ENCODE measurements around the gene P3H4. TPM values are rescaled to one million over a fixed set of nuclear protein-coding genes. Genes with fewer than 3 reads are reported as not detected.

Gene P3H4
- total and polyA plus RNA-seq, 4 experiments from 2014 or later, result 1.4 to 6.8 (median 5.1) TPM

- Histone ChIP-seq H3K4me1 (ENCODE audit: insufficient read depth, low read length) (no peaks in the 10 kb centered on the region), H3K27me3 (ENCODE audit: insufficient read depth, low read length) (no peaks in the 10 kb centered on the region), H3K36me3 (ENCODE audit: insufficient read depth, low read length) (no peaks in the 10 kb centered on the region), H3K27ac (ENCODE audit: low read depth, low read length) (no peak overlapping the region), H3K9me3 (ENCODE audit: control insufficient read depth in 1 of 2, low read length in 2 of 2) (no peaks in the 10 kb centered on the region), H3K4me3 (ENCODE audit: low read length in 2 of 2) (no peak overlapping the region)
- H3K36me3 Mint-ChIP-seq, result no peaks in the 10 kb centered on the region
- DNase-seq, result no peak
- ChIA-PET POLR2A (ENCODE audit: partially characterized antibody) (no interaction called here), CTCF (ENCODE audit: partially characterized antibody) (no interaction called here)
- H3K4me3 Mint-ChIP-seq, result no peak overlapping the region
- H3K9me3 Mint-ChIP-seq, result no peaks in the 10 kb centered on the region
- H3K4me1 Mint-ChIP-seq, result peaks cover 0 to 4% (median 0%) of the 10 kb centered on the region in 4 donors
- peaks cover 0 to 2% of the 10 kb centered on the region in 2 donors for H3K27me3 Mint-ChIP-seq
- H3K27ac Mint-ChIP-seq, result no peak overlapping the region
- intact Hi-C loops (cut with micrococcal nuclease), result no loop called here
Measured at GRCh38 chr17:41767324-41768042, 44.3 kb downstream of the P3H4 start.

- H3K27me3 Mint-ChIP-seq, result peaks cover 0 to 1% of the 10 kb centered on the region in 2 donors
- H3K36me3 Mint-ChIP-seq, result no peaks in the 10 kb centered on the region
- Histone ChIP-seq H3K4me3 (ENCODE audit: low read length in 2 of 2) (no peak overlapping the region), H3K4me1 (ENCODE audit: insufficient read depth, low read length) (no peaks in the 10 kb centered on the region), H3K9me3 (ENCODE audit: control insufficient read depth in 1 of 2, low read length in 2 of 2) (no peaks in the 10 kb centered on the region), H3K36me3 (ENCODE audit: insufficient read depth, low read length) (no peaks in the 10 kb centered on the region), H3K27me3 (ENCODE audit: insufficient read depth, low read length) (no peaks in the 10 kb centered on the region), H3K27ac (ENCODE audit: low read depth, low read length) (no peak overlapping the region)
- H3K27ac Mint-ChIP-seq, result no peak overlapping the region
- ChIA-PET POLR2A (ENCODE audit: partially characterized antibody) (no interaction called here), CTCF (ENCODE audit: partially characterized antibody) (interaction anchor here (1.0 kb wide), 1 partner anchor 11 kb away, joined by 3 read pairs; no protein-coding TSS in a partner anchor)
- DNase-seq, result no peak
- intact Hi-C loops (cut with micrococcal nuclease), result no loop called here
- H3K4me3 Mint-ChIP-seq, result no peak overlapping the region
- no peaks in the 10 kb centered on the region for H3K9me3 Mint-ChIP-seq
- no peaks in the 10 kb centered on the region for H3K4me1 Mint-ChIP-seq
Measured at GRCh38 chr17:41766135-41766534, 45.6 kb downstream of the P3H4 start.

- DNase-seq, result no peak
- no peaks in the 10 kb centered on the region for H3K36me3 Mint-ChIP-seq
- no peak overlapping the region for H3K27ac Mint-ChIP-seq
- no peak overlapping the region for H3K4me3 Mint-ChIP-seq
- peaks cover 0 to 4% of the 10 kb centered on the region in 2 donors for H3K27me3 Mint-ChIP-seq
- H3K9me3 ChIP-seq (ENCODE audit: control insufficient read depth in 1 of 2, low read length in 2 of 2), result no peaks in the 10 kb centered on the region
- POLR2A ChIA-PET (ENCODE audit: partially characterized antibody), result no interaction called here
- intact Hi-C loops (cut with micrococcal nuclease), result no loop called here
- H3K27me3 ChIP-seq (ENCODE audit: insufficient read depth, low read length), result no peaks in the 10 kb centered on the region
- no peaks in the 10 kb centered on the region for H3K4me1 Mint-ChIP-seq
- H3K27ac ChIP-seq (ENCODE audit: low read depth, low read length), result no peak overlapping the region
- H3K36me3 ChIP-seq (ENCODE audit: insufficient read depth, low read length), result no peaks in the 10 kb centered on the region
- no peaks in the 10 kb centered on the region for H3K9me3 Mint-ChIP-seq
- no peak overlapping the region for H3K4me3 ChIP-seq (ENCODE audit: low read length in 2 of 2)
- CTCF ChIA-PET (ENCODE audit: partially characterized antibody), result interaction anchor here (0.9 kb wide), 1 partner anchor 26 kb away, joined by 3 read pairs; no protein-coding TSS in a partner anchor
- H3K4me1 ChIP-seq (ENCODE audit: insufficient read depth, low read length), result no peaks in the 10 kb centered on the region
Measured at GRCh38 chr17:41763327-41763726, 48.4 kb downstream of the P3H4 start.

GRCh38 chr17:41762841-41763240, 48.9 kb downstream of the P3H4 start:
- Histone ChIP-seq H3K27ac (ENCODE audit: low read depth, low read length) (no peak overlapping the region), H3K9me3 (ENCODE audit: control insufficient read depth in 1 of 2, low read length in 2 of 2) (no peaks in the 10 kb centered on the region), H3K36me3 (ENCODE audit: insufficient read depth, low read length) (no peaks in the 10 kb centered on the region), H3K4me3 (ENCODE audit: low read length in 2 of 2) (no peak overlapping the region), H3K4me1 (ENCODE audit: insufficient read depth, low read length) (no peaks in the 10 kb centered on the region), H3K27me3 (ENCODE audit: insufficient read depth, low read length) (no peaks in the 10 kb centered on the region)
- ChIA-PET POLR2A (ENCODE audit: partially characterized antibody) (no interaction called here), CTCF (ENCODE audit: partially characterized antibody) (no interaction called here)
- intact Hi-C loops (cut with micrococcal nuclease), result no loop called here
- no peak for DNase-seq
- Mint-ChIP-seq H3K9me3 (no peaks in the 10 kb centered on the region), H3K4me1 (no peaks in the 10 kb centered on the region), H3K27me3 (peaks cover 0 to 4% of the 10 kb centered on the region in 2 donors), H3K4me3 (no peak overlapping the region), H3K27ac (no peak overlapping the region), H3K36me3 (no peaks in the 10 kb centered on the region)

- Mint-ChIP-seq H3K36me3 (no peaks in the 10 kb centered on the region), H3K4me1 (no peaks in the 10 kb centered on the region), H3K4me3 (no peak overlapping the region), H3K27ac (no peak overlapping the region), H3K27me3 (peaks cover 0 to 4% of the 10 kb centered on the region in 2 donors), H3K9me3 (no peaks in the 10 kb centered on the region)
- no peak for DNase-seq
- no peak overlapping the region for H3K4me3 ChIP-seq (ENCODE audit: low read length in 2 of 2)
- H3K9me3 ChIP-seq (ENCODE audit: control insufficient read depth in 1 of 2, low read length in 2 of 2), result no peaks in the 10 kb centered on the region
- no peaks in the 10 kb centered on the region for H3K36me3 ChIP-seq (ENCODE audit: insufficient read depth, low read length)
- POLR2A ChIA-PET (ENCODE audit: partially characterized antibody), result no interaction called here
- no peaks in the 10 kb centered on the region for H3K27me3 ChIP-seq (ENCODE audit: insufficient read depth, low read length)
- intact Hi-C loops (cut with micrococcal nuclease), result no loop called here
- CTCF ChIA-PET (ENCODE audit: partially characterized antibody), result no interaction called here
- H3K4me1 ChIP-seq (ENCODE audit: insufficient read depth, low read length), result no peaks in the 10 kb centered on the region
- no peak overlapping the region for H3K27ac ChIP-seq (ENCODE audit: low read depth, low read length)
Measured at GRCh38 chr17:41762391-41762790, 49.4 kb downstream of the P3H4 start.

- H3K27me3 ChIP-seq (ENCODE audit: insufficient read depth, low read length), result no peaks in the 10 kb centered on the region
- intact Hi-C loops (cut with micrococcal nuclease), result no loop called here
- ChIA-PET CTCF (ENCODE audit: partially characterized antibody) (no interaction called here), POLR2A (ENCODE audit: partially characterized antibody) (no interaction called here)
- H3K27ac Mint-ChIP-seq, result no peak overlapping the region
- H3K4me3 Mint-ChIP-seq, result no peak overlapping the region
- peaks cover 0 to 4% of the 10 kb centered on the region in 2 donors for H3K27me3 Mint-ChIP-seq
- H3K9me3 Mint-ChIP-seq, result no peaks in the 10 kb centered on the region
- no peaks in the 10 kb centered on the region for H3K9me3 ChIP-seq (ENCODE audit: control insufficient read depth in 1 of 2, low read length in 2 of 2)
- no peaks in the 10 kb centered on the region for H3K4me1 Mint-ChIP-seq
- H3K36me3 ChIP-seq (ENCODE audit: insufficient read depth, low read length), result no peaks in the 10 kb centered on the region
- H3K27ac ChIP-seq (ENCODE audit: low read depth, low read length), result no peak overlapping the region
- no peak overlapping the region for H3K4me3 ChIP-seq (ENCODE audit: low read length in 2 of 2)
- DNase-seq, result no peak
- no peaks in the 10 kb centered on the region for H3K36me3 Mint-ChIP-seq
- no peaks in the 10 kb centered on the region for H3K4me1 ChIP-seq (ENCODE audit: insufficient read depth, low read length)
Measured at GRCh38 chr17:41760878-41761277, 50.9 kb downstream of the P3H4 start.

- H3K4me3 Mint-ChIP-seq, result no peak overlapping the region
- no peaks in the 10 kb centered on the region for H3K27me3 ChIP-seq (ENCODE audit: insufficient read depth, low read length)
- no peak for DNase-seq
- no peaks in the 10 kb centered on the region for H3K4me1 Mint-ChIP-seq
- H3K27ac ChIP-seq (ENCODE audit: low read depth, low read length), result no peak overlapping the region
- no peaks in the 10 kb centered on the region for H3K9me3 ChIP-seq (ENCODE audit: control insufficient read depth in 1 of 2, low read length in 2 of 2)
- intact Hi-C loops (cut with micrococcal nuclease), result no loop called here
- no peak overlapping the region for H3K4me3 ChIP-seq (ENCODE audit: low read length in 2 of 2)
- H3K36me3 ChIP-seq (ENCODE audit: insufficient read depth, low read length), result no peaks in the 10 kb centered on the region
- no peak overlapping the region for H3K27ac Mint-ChIP-seq
- ChIA-PET POLR2A (ENCODE audit: partially characterized antibody) (no interaction called here), CTCF (ENCODE audit: partially characterized antibody) (no interaction called here)
- peaks cover 0 to 6% of the 10 kb centered on the region in 2 donors for H3K27me3 Mint-ChIP-seq
- H3K9me3 Mint-ChIP-seq, result no peaks in the 10 kb centered on the region
- H3K36me3 Mint-ChIP-seq, result no peaks in the 10 kb centered on the region
- H3K4me1 ChIP-seq (ENCODE audit: insufficient read depth, low read length), result no peaks in the 10 kb centered on the region
Measured at GRCh38 chr17:41758601-41759000, 53.1 kb downstream of the P3H4 start.
